IPS DF 19.7 (cell line): ENCODE data around the gene P2RX5.
"Not testable (repeated sequence)": the region's sequence is repeated elsewhere in the genome, so short reads cannot be mapped to it uniquely, and the experiment has no call there.

Experiments used
- DNase-seq: peaks from one replicate; pipeline ENCODE4 v3.0.0-alpha.2; 2013; ENCODE audit warnings: low read depth, low spot score

Gene P2RX5

DNA sequence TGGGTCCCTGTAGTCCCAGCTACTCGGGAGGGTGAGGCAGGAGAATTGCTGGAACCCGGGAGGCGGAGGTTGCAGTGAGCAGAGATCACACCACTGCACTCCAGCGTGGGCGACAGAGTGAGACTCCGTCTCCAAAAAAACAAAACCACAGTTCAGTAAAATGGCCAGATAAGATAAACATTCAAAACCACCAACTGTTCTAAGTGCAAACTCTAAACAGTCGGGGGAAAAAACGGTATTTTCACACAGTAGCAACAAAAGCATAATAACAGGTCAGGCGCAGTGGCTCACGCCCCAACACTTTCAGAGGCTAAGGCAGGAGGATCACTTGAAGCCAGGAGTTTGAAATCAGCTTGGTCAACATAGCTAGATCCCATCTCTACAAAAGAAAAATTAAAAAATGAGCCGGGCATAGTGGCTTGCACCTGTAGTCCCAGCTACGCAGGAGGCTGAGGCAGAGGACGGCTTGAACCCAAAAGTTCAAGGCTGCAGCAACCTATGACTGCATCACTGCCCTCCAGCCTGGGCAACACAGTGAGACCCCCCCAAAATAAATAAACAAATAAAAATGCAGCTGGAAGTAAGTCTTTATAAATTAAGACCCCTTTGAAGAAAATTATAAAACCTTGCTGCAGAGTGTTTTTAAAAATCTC is 17.0 kb upstream of the P2RX5 start:
- no peak for DNase-seq

GRCh38 chr17:3710951-3711383 is 15.0 kb upstream of the P2RX5 start:
- DNase-seq = no peak

DNA sequence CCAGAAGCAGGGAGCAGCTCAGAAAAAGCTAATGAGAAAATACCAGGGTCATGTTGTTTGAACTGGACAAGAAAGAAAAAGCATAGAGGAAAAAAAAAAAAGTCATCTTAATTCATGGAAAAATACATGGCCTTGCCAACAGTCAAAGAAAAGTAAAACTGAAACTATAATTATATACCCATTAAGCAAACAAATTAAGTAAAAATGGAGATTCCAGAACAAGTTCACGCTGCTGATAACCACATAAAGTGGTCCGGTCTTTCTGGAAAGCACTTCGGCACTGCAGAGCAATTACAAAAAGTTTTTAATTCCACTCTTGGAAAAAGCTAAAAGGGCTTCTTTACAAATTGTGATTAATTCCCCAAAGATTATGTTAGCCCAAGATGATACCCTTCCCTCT is 12.4 kb upstream of the P2RX5 start:
- DNase-seq = no peak

- not testable (repeated sequence) for DNase-seq
These were observed 9.7 kb upstream of the P2RX5 start for GRCh38 chr17:3705718-3705984.

DNA sequence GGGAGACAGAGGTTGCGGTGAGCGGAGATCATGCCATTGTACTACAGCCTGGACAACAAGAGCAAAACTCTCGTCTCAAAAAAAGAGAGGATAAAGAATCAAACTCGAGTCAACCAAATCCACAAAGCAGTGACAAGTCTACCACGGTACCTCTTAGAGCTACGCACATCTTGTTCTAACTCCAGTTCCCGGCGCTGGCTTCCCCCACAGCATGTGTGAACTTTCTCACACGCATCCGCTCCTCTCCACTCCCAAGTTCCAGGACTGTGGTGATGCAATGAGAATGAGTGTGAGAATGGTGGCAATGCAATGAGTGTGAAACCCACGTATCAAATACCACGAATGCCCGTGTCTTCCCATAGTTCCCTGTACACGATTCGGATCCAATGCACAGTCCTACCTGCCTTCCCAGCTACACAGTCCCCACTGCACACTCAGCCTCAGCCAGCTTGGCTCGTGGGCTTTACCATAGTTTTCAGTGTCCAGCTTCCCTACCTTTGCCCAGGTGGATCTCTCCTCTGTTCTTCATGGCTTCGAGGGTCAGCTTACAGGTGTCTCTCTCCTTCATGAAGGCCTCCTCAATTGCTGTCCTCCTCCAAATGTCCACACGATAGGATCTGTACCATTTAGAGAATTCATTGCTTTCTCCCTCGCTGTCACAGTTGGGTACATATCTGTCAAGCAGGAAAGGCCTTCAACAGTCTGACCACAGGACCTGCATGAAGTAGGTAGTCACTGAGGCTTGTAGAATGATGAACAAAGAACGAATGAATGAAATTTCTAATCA is 9.2 kb upstream of the P2RX5 start:
- no peak for DNase-seq

DNA sequence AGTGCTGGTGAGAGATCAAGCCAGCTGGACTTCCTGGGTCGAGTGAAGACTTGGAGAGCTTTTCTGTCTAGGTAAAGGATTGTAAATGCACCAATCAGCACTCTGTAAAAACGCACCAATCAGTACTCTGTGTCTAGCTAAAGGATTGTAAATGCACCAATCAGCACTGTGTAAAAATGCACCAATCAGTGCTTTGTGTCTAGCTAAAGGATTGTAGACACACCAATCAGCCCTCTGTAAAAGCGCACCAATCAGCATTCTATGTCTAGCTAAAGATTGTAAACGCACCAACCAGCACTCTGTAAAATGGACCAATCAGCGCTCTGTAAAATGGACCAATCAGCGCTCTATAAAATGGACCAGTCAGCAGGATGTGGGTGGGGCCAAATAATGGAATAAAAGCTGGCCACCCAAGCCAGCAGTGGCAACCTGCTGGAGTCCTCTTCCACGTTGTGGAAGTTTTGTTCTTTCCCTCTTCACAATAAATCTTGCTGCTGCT is 6.1 kb upstream of the P2RX5 start:
- DNase-seq = not testable (repeated sequence)

GRCh38 chr17:3699951-3700350 is 4.0 kb upstream of the P2RX5 start:
- no peak for DNase-seq

GRCh38 chr17:3698139-3698538 is 2.2 kb upstream of the P2RX5 start:
- no peak for DNase-seq

DNA sequence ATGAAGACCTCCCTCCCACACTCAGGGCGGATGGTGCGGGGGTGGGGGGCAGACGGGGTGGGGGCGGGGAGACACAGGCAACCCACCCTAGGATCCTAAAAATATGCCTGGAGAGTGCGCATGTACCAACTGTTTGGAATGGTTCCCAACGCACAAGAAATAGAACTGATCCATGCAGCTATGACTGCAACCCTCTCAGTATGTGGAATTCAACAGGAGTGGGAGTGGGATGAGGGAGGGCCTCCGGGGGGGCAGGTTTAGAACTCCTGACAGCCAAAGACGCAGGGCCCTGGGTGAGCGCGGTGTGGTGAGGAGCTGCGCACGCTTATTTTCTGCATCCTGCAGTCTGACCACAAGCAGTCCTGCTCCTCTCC is 1.1 kb upstream of the P2RX5 start:
- DNase-seq = no peak

GRCh38 chr17:3695129-3695722 is 729 bp downstream of the P2RX5 start:
- no peak for DNase-seq

DNA sequence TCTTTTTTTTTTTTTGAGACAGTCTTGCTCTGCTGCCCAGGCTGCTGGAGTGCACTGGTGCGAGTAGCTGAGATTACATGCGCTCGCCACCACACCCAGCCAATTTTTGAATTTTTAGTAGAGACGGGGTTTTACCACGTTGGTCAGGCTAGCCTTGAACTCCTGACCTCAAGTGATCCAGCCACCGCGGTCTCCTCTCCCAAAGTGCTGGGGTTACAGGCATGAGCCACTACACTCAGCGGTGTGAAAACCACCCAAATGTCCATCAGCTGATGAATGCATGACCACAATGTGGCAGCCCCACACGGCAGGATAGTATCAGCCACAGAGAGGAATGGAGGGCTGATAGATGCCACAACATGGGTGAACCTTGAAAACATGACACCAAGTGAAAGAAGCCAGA is 2.1 kb downstream of the P2RX5 start:
- no peak for DNase-seq

GRCh38 chr17:3693141-3693540 is 2.8 kb downstream of the P2RX5 start:
- no peak for DNase-seq

DNA sequence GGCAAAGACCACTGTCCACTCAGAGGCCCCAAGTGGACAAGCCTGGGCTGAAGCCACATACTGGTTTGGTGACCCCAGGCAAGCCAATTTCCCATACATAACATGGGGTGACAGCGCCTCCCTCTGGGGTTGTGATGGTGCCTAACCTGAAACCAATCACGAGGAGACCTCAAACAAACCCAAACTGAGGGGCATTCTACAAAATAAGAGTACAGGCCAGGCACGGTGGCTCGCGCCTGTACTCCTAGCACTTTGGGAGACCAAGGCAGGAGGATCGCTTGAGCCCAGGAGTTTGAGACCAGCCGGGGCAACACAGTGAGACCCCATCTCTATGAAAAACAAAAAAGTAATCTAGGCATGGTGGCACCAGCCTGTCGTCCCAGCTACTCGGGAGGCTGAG is 3.6 kb downstream of the P2RX5 start:
- DNase-seq = no peak

DNA sequence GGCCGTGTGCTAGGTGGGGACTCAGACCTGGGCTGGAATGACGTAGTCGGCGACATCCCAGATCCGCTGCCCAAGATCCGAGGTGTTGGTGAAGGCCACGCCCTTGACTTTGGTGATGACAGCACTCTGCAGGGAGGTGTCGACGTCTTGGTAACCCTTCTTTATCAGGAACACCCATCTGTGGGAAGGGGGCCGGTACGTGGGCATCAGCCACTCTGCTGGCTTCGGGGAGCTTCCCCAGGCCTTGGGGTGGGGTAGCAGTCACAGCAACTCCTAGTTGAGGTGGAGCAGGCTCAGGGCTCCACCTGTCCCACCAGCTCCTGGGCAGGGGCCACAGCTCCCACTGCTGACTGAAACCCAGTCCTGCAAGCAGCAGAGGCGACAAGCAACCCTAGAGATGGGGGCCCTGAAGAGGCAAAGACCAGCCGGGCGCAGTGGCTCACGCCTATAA is 4.3 kb downstream of the P2RX5 start:
- DNase-seq = no peak

DNA sequence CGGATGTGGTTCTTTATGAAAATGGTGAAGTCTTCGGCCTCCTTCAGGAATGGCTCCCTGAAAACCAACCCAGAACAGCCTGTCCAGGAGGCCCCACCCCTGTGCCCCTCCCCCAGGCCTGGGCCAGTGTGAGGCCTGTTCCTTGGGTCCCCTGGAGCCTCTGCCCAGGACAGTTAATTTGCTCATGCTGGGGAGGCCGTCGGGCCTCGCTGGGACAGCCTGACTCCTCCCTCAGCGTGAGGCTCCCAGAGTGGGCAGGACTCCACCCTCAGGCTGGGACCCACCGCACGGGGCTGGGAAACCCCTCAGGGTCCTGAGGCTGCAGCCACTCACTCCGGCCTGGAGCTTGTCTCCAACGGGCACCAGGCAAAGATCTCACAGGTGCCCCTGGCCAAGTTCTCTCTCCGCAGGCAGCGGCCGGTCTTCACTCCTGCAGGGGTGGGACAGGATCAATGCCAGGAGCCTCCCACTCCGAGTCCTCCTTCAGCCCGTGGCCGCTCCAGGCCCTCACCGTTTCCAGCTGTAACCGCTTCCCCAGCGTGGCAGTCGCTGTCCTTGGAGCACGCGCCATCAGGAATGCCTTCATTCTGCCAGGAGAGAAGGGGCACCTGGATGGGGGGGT is 5.8 kb downstream of the P2RX5 start:
- no peak for DNase-seq

DNA sequence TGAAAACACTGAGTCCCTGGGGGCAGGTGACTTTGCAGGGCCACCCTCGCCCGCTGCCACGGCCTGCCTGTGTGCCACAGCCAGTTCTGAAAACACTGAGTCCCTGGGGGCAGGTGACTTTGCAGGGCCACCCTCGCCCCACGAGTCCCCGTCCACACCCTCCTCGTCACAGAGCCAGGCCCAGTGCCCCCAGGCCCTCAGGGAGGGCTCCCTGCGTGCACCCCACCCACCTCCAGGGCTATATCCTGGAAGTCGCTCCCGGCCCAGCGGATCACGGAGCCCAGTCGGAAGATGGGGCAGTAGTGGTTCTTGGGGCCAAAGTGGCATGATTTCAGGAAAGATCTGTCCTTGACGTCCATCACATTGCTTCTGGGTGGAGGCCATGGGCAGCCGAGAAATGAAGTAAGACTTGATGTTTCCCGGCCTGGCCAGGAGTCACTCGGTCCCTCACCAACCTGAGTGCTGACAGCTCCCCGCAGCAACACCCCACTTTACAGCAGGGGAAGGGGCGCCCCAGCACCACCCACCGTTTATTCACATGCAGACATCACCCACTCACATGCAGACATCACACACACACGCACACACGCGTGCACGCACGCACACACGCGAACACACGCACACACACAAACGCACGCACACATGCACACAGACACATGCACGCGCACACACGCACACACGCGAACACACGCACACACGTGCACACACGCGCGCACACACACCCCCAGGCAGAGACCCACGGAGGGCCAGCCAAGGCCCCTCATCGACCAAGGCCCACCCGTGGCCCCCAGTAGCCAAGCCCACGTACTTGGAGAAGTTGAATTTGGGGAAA is 6.5 kb downstream of the P2RX5 start:
- no peak for DNase-seq

DNA sequence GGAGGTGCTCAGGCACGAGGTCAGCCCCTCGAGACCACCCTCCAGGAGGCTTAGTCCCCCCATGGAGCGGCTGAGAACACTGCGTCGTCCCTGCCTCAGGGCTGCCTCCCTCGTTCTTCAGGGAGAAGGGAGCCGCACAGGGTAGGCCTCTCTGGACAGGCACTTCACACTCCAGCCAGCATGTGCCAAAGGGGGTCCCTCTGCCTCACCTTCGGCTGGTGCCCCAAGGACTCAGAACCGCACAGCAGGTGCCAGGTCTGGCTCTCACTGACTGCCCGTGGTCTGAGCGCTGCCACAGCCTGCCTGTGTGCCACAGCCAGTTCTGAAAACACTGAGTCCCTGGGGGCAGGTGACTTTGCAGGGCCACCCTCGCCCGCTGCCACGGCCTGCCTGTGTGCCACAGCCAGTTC is 7.1 kb downstream of the P2RX5 start:
- no peak for DNase-seq

DNA sequence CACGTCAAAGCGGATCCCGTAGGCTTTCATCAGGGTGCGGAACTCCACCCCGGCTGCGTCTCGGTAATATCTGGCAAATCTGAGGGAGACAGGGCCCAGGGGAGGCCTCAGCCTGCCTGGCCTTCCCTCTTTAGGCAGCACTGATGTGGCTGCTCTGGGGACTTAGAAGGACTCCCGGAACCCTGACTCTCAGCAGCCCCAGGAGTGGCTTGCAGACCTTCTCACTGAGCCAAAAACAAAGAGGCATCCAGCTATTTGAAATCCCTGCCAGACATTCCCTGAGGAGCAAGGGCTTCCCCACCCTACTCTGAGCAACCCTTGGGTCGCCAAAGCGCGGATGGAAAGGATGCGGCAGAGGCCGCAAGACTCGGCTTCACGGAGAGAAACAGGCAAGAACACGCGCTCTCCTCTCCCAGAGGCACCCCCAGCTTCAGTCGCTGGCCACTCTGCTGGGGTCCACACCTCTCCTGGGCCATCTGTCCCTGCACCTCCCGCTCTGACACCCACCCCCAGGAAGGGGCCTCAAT is 7.9 kb downstream of the P2RX5 start:
- DNase-seq = no peak

- DNase-seq = no peak
These were observed 10.8 kb downstream of the P2RX5 start for GRCh38 chr17:3685174-3685573.

GRCh38 chr17:3683054-3683511 is 12.9 kb downstream of the P2RX5 start:
- DNase-seq = no peak

GRCh38 chr17:3682033-3682432 is 13.9 kb downstream of the P2RX5 start:
- DNase-seq = no peak
